Neural crest cell (in vitro differentiated cells): Measurements from ENCODE around the gene NFIB. TPM values are rescaled to one million over a fixed set of nuclear protein-coding genes. Genes with fewer than 3 reads are reported as not detected.

ENCODE experiments used
- DNase-seq: peaks from one replicate; pipeline ENCODE4 v3.0.0; 2021; ENCODE audit warnings: low read depth, mixed read lengths, low spot score
- H3K27ac Mint-ChIP-seq: one replicate; pipeline ENCODE4 v1.8.0; 2021; ENCODE audit warnings: mild to moderate bottlenecking, mixed read lengths; ENCODE audit not compliant: unreplicated experiment
- H3K27me3 Mint-ChIP-seq: 2 replicates; pipeline ENCODE4 v1.8.0; 2021; ENCODE audit warnings: low read depth, mild to moderate bottlenecking, mixed read lengths
- H3K36me3 Mint-ChIP-seq: 2 replicates; pipeline ENCODE4 v1.8.0; 2021; ENCODE audit warnings: low read depth, mild to moderate bottlenecking, mixed read lengths
- H3K4me1 Mint-ChIP-seq: 2 replicates; pipeline ENCODE4 v1.8.0; 2021; ENCODE audit warnings: mixed read lengths
- H3K4me3 Mint-ChIP-seq: one replicate; pipeline ENCODE4 v1.8.0; 2021; ENCODE audit warnings: mild to moderate bottlenecking, mixed read lengths
- H3K9me3 Mint-ChIP-seq: 2 replicates; pipeline ENCODE4 v1.8.0; 2021; ENCODE audit warnings: mixed read lengths
- CTCF ChIP-seq: fragments of 200-600 bp; sonication (generic); conservative IDR thresholded peaks from 2 replicates; pipeline ENCODE4 v1.5.0; 2021; ENCODE audit warnings: antibody characterized with exemption, mild to moderate bottlenecking
- total RNA-seq: library from RNA; stranded (reverse); gene quantifications from 2 replicates; pipeline ENCODE4 v1.2.1, GENCODE V29; 2021

Gene NFIB
- total RNA-seq, 1 donor from 2014 or later: 3.7 TPM

GRCh38 chr9:14141699-14142098, 172.2 kb downstream of the NFIB start:
- H3K4me1 Mint-ChIP-seq: peaks cover 16% of the 10 kb centered on the region
- H3K36me3 Mint-ChIP-seq: peaks cover 3% of the 10 kb centered on the region
- TF ChIP-seq CTCF: no peak
- DNase-seq: no peak
- no peaks in the 10 kb centered on the region for H3K27me3 Mint-ChIP-seq
- no peaks in the 10 kb centered on the region for H3K9me3 Mint-ChIP-seq
- no peak overlapping the region for H3K4me3 Mint-ChIP-seq
- H3K27ac Mint-ChIP-seq: no peak overlapping the region

- no peak for TF ChIP-seq CTCF
- Mint-ChIP-seq H3K36me3 (peaks cover 3% of the 10 kb centered on the region), H3K9me3 (no peaks in the 10 kb centered on the region), H3K27me3 (no peaks in the 10 kb centered on the region), H3K4me1 (peaks cover 16% of the 10 kb centered on the region), H3K27ac (no peak overlapping the region), H3K4me3 (no peak overlapping the region)
- DNase-seq: no peak
These were observed 173.7 kb downstream of the NFIB start for GRCh38 chr9:14140096-14140697.

GRCh38 chr9:14139287-14139686, 174.7 kb downstream of the NFIB start:
- Mint-ChIP-seq H3K27me3 (no peaks in the 10 kb centered on the region), H3K27ac (no peak overlapping the region), H3K4me1 (peaks cover 11% of the 10 kb centered on the region), H3K4me3 (no peak overlapping the region), H3K9me3 (no peaks in the 10 kb centered on the region), H3K36me3 (peaks cover 3% of the 10 kb centered on the region)
- no peak for DNase-seq
- TF ChIP-seq CTCF: no peak

GRCh38 chr9:14136646-14137370, 177.1 kb downstream of the NFIB start:
- H3K9me3 Mint-ChIP-seq: no peaks in the 10 kb centered on the region
- no peak for TF ChIP-seq CTCF
- H3K27me3 Mint-ChIP-seq: no peaks in the 10 kb centered on the region

GRCh38 chr9:14136047-14136635, 177.8 kb downstream of the NFIB start:
- Mint-ChIP-seq H3K27me3 (no peaks in the 10 kb centered on the region), H3K27ac (no peak overlapping the region), H3K9me3 (no peaks in the 10 kb centered on the region), H3K4me1 (peaks cover 1% of the 10 kb centered on the region), H3K36me3 (no peaks in the 10 kb centered on the region), H3K4me3 (no peak overlapping the region)
- DNase-seq: no peak
- TF ChIP-seq CTCF: no peak

More at GRCh38 chr9:14136646-14137370, 177.1 kb downstream of the NFIB start:
- H3K27ac Mint-ChIP-seq: no peak overlapping the region
- no peak for DNase-seq
- peaks cover 3% of the 10 kb centered on the region for H3K4me1 Mint-ChIP-seq
- no peaks in the 10 kb centered on the region for H3K36me3 Mint-ChIP-seq
- no peak overlapping the region for H3K4me3 Mint-ChIP-seq
